ENCODE data around the gene PROSER3.

DNA sequence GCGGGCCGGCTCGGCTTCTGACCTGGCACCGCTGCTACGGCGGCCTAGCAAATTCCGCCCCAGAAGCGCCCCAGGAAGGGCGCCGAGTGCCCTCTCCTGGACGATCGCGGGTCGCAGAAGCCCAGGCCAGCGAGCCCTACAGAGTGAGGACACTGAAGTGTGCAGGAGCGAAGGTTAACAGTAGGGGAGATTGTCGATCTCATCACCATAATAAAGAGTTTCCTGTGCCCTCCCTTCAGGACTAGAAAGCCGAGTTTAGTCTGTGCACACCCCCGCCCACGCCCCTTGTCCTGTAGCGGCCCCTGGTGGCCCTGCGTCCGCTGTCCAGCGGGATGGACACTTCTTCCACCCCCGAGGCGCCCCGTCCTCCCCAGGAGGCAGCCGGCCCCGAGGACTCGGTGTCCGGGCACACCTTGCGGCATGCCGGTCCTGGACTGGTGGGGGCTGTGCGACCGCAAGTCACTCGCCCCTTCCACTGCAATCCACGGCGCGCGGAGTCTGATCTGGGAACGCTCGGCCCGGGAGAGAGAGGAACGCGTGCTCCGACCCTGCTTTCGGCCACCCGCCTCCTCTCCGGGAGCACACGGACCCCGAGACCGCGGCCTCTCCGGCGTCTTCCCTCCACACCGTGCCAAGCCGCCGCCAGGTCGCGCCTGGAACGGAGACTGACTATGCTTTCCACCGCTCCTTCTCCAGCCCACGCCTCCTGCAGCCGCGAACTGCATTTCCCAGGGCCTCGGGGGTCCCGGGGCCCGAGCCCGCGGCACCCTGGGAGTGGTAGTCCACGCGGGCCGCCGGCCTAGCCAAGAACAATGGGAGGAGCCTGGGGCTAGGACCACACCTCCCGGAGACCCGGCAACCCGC lies 40.9 kb upstream of the PROSER3 start:
- TF ChIP-seq, protein P1, sequence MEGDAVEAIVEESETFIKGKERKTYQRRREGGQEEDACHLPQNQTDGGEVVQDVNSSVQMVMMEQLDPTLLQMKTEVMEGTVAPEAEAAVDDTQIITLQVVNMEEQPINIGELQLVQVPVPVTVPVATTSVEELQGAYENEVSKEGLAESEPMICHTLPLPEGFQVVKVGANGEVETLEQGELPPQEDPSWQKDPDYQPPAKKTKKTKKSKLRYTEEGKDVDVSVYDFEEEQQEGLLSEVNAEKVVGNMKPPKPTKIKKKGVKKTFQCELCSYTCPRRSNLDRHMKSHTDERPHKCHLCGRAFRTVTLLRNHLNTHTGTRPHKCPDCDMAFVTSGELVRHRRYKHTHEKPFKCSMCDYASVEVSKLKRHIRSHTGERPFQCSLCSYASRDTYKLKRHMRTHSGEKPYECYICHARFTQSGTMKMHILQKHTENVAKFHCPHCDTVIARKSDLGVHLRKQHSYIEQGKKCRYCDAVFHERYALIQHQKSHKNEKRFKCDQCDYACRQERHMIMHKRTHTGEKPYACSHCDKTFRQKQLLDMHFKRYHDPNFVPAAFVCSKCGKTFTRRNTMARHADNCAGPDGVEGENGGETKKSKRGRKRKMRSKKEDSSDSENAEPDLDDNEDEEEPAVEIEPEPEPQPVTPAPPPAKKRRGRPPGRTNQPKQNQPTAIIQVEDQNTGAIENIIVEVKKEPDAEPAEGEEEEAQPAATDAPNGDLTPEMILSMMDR (IDR thresholded peaks at IDR 0.05), result peak; percentile 50 to 97 (median 92)
- TF ChIP-seq POLR2A (IDR thresholded peaks at IDR 0.05), result peak in 1 of 2 donors; percentile 26
